K562 (cell line): ENCODE results near the gene SYVN1. TPM values are rescaled to one million over a fixed set of nuclear protein-coding genes. Genes with fewer than 3 reads are reported as not detected.

Experiments
- CCNT2 ChIP-seq: IDR thresholded peaks from 2 replicates; pipeline ENCODE4 v1.6.1; 2011; ENCODE audit warnings: borderline replicate concordance, low read depth, mild to moderate bottlenecking, moderate library complexity, mixed read lengths, low read length; ENCODE audit not compliant: insufficient read length; ENCODE audit errors: extremely low read depth
- E2F1 ChIP-seq: sonication (generic); formaldehyde crosslinking; IDR thresholded peaks from 2 replicates; pipeline ENCODE4 v1.8.1; 2023; ENCODE audit warnings: mild to moderate bottlenecking, missing genetic modification reagents, moderate library complexity
- E2F8 ChIP-seq: fragments of 450-650 bp; IDR thresholded peaks from 2 replicates; pipeline ENCODE4 v1.7.1; 2018; ENCODE audit warnings: mild to moderate bottlenecking, low read depth; ENCODE audit not compliant: partially characterized antibody
- ESRRA ChIP-seq: fragments of 450-650 bp; IDR thresholded peaks from 2 replicates; pipeline ENCODE4 v1.6.1; 2014; ENCODE audit warnings: low read depth, mild to moderate bottlenecking, moderate library complexity, borderline replicate concordance
- GTF2B ChIP-seq: IDR thresholded peaks from 2 replicates; pipeline ENCODE4 v1.6.1; 2011; ENCODE audit not compliant: insufficient read length; ENCODE audit errors: extremely low read depth
- KDM5B ChIP-seq: fragments of 200-600 bp; sonication (generic); IDR thresholded peaks from 2 replicates; pipeline ENCODE4 v1.6.1; 2012; ENCODE audit warnings: low read depth, mild to moderate bottlenecking, moderate library complexity, low read length, control low read depth, inconsistent platforms; ENCODE audit not compliant: insufficient replicate concordance
- NFRKB ChIP-seq: fragments of 450-650 bp; IDR thresholded peaks from 2 replicates; pipeline ENCODE4 v1.6.1; 2016; ENCODE audit warnings: low read depth
- RBFOX2 ChIP-seq: fragments of 200-400 bp; formaldehyde crosslinking; IDR thresholded peaks from 2 replicates; pipeline ENCODE4 v1.6.1; 2017; ENCODE audit warnings: low read depth, mild to moderate bottlenecking, low read length, moderate library complexity
- SMARCE1 ChIP-seq: fragments of 450-650 bp; IDR thresholded peaks from 2 replicates; pipeline ENCODE4 v1.7.1; 2016; ENCODE audit warnings: mild to moderate bottlenecking
- ZBTB40 ChIP-seq, 2 experiments: fragments of 450-650 bp in 1 of 2; sonication (generic) in 1 of 2; formaldehyde crosslinking in 1 of 2; IDR thresholded peaks; 2 replicates each; pipeline versions ENCODE4 v1.7.1 to v1.9.0; 2016 to 2022; ENCODE audit warnings: inconsistent platforms in 1 of 2, mild to moderate bottlenecking in 1 of 2, missing genetic modification reagents in 1 of 2
- ZNF23 ChIP-seq: fragments of 250-450 bp; sonication (Bioruptor Pico); IDR thresholded peaks from 2 replicates; pipeline ENCODE4 v1.4.0; 2020; ENCODE audit warnings: mild to moderate bottlenecking
- polyA plus RNA-seq, 8 experiments: library from polyadenylated mRNA; depleted of rRNA in 4 of 8; stranded (reverse) in 5 of 8; unstranded in 3 of 8; fragments of >200 nt; fragmentation: Nextera tagmentation in 2 of 8; fragmentation: Illumina TruSeq in 1 of 8; extraction: Ambion mirVana in 2 of 8; extraction: Trizol in 1 of 8; gene quantifications; 2 replicates each; pipeline versions ENCODE4 v1.2.1 to v1.2.3, GENCODE V29; 2011 to 2014; ENCODE audit warnings: inconsistent platforms in 1 of 8, missing spikeins in 1 of 8
- total RNA-seq, 7 experiments: library from RNA; depleted of rRNA in 6 of 7; stranded (reverse); fragments of >200 nt in 6 of 7; fragmentation: Illumina TruSeq in 2 of 7; extraction: Trizol in 2 of 7; gene quantifications; 2 replicates each; pipeline versions ENCODE4 v1.2.1 to v1.2.3, GENCODE V29; 2011 to 2021; ENCODE audit warnings: low replicate concordance in 1 of 7

Gene SYVN1
- total and polyA plus RNA-seq, 9 of the 15 experiments (the other 6 are each of a cell fraction or from before 2014, with no cell fraction given), result 0.41 to 47.4 (median 9.9) TPM

GRCh38 chr11:65117206-65118096 is 16.9 kb downstream of the SYVN1 start, which contains the start of gene ZNHIT2 (continued):
- TF ChIP-seq ZNF23 (CRISPR knock-in tag) (no peak), SMARCE1 (no peak), RBFOX2 (peak; percentile 90), CCNT2 (peak; percentile 39), E2F1 (CRISPR knock-in tag) (peak; percentile 77; the same call in 1 of the 2 replicates), E2F8 (peak; percentile 94), ESRRA (peak; percentile 50; the same call in 1 of the 2 replicates), ZBTB40 (IDR thresholded peaks at IDR 0.05) (peak; percentile 98), ZBTB40 (CRISPR knock-in tag; IDR thresholded peaks at IDR 0.05) (no peak), KDM5B (peak; percentile 61), GTF2B (no peak), NFRKB (no peak)
